Measurements from ENCODE around the gene ESRRB. TPM values are rescaled to one million over a fixed set of nuclear protein-coding genes. Genes with fewer than 3 reads are reported as not detected.

ESRRB gene
- total RNA-seq, 4 donors from 2014 or later, result 0.27 TPM; not detected in 3

DNA sequence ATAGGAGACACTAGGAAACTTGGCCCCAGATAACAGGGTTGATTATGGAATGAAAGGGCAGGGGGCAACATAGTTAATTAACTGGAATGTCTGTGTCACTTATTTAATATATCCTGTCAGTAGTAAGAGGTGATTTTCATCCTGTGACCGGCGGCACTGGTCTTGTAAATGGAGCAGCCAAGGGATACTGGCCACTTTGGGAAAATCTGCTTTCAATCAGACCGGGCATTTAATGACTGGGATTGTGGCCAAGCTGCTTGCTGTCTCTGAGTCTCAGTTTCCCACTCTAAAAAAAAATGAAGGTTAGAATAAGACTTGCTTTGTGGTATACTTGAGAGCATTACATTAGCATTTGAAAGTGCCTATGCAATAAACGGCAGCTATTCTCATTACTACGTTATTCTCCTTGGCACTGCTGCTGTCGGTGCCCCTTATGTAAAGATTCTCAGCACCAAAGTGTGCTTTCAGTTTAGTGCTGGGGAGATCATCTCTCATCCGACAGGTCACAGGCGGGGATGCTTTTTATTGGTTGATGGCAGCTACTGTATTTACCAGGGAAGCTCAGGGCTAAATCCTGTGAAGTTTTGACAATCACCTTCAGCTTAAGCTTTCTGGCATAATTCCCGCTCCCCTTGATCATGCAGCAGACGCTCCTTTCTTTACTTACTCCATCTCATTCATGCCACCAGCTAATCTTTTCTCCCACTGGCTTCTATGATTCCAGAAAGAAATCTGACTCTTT is 162.1 kb downstream of the ESRRB start:
- DNase-seq, result no peak
- Histone ChIP-seq H3K27ac (no peak overlapping the region), H3K36me3 (no peaks in the 10 kb centered on the region), H3K9me3 (no peaks in the 10 kb centered on the region), H3K27me3 (no peaks in the 10 kb centered on the region), H3K4me3 (no peak overlapping the region), H3K4me1 (no peaks in the 10 kb centered on the region)
- intact Hi-C loops (cut with DNase I; ENCODE audit: low total_unique reads), result no loop called here
- no peak for TF ChIP-seq EP300 (IDR thresholded peaks at IDR 0.05; ENCODE audit: low read depth)
- TF ChIP-seq POLR2A (IDR thresholded peaks at IDR 0.05), result no peak
- TF ChIP-seq POLR2AphosphoS5 (IDR thresholded peaks at IDR 0.05), result no peak
- no peak for TF ChIP-seq CTCF (IDR thresholded peaks at IDR 0.05)
- 22 to 41% methylated on average over 5 to 10 of the region's 10 CpGs for WGBS, 2 donors (ENCODE audit: low coverage in 1 of 2)
- in situ Hi-C loops (cut with MboI; ENCODE audit: low pct_ligation_motif_present in 1 of 4, low pct_unique_long_range_greater_than_20kb in 1 of 4, low sequenced_read_pairs in 3 of 4), result no loop called here

DNA sequence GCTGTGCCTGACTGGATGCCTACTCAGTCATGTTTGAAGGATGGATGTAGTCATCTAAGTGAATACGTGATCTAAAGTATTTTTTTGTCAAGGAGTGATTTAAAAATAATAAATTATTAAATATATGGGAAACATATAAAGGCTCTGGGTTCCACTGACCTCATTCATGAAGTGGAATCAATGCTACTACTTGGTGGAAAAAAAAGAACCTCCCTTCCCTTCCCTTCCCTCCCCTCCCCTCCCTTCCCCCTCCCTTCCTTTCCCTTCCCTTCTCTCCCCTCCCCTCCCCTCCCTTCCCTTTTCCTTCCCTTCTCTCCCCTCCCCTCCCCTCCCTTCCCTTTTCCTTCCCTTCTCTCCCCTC is 162.7 kb downstream of the ESRRB start:
- TF ChIP-seq POLR2A (IDR thresholded peaks at IDR 0.05) (no peak), EP300 (IDR thresholded peaks at IDR 0.05; ENCODE audit: low read depth) (no peak)
- Histone ChIP-seq H3K4me3 (no peak overlapping the region), H3K4me1 (no peaks in the 10 kb centered on the region), H3K36me3 (no peaks in the 10 kb centered on the region), H3K27me3 (no peaks in the 10 kb centered on the region), H3K27ac (no peak overlapping the region), H3K9me3 (no peaks in the 10 kb centered on the region)
- intact Hi-C loops (cut with DNase I; ENCODE audit: low total_unique reads), result no loop called here
- WGBS, 2 donors (ENCODE audit: low coverage in 1 of 2), result 42 to 57% methylated on average over 1 of the region's 1 CpG
- in situ Hi-C loops (cut with MboI; ENCODE audit: low pct_ligation_motif_present in 1 of 4, low pct_unique_long_range_greater_than_20kb in 1 of 4, low sequenced_read_pairs in 3 of 4), result no loop called here
- no peak for DNase-seq

DNA sequence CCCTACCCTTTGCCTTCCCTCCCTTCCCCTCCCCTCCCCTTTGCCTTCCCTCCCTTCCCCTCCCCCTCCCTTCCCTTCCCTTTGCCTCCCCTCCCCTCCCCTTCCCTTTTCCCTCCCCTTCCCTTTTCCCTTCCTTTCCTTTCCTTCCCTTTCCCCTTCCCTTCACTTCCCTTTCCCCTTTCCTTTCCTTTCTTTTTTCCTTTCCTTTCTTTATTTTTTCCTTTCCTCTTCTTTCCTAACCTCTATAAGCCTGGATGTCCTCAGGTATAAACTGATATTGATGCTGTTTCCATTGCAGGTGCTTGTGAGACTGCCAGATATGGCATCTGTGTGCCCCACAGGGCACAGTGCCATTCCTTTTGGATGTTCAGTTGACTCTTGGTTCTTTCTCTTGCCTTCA is 163.2 kb downstream of the ESRRB start:
- H3K9me3 ChIP-seq, result no peaks in the 10 kb centered on the region
- no peaks in the 10 kb centered on the region for H3K27me3 ChIP-seq
- DNase-seq, result no peak
- TF ChIP-seq EP300 (IDR thresholded peaks at IDR 0.05; ENCODE audit: low read depth) (no peak), POLR2AphosphoS5 (IDR thresholded peaks at IDR 0.05) (no peak), POLR2A (IDR thresholded peaks at IDR 0.05) (no peak), CTCF (IDR thresholded peaks at IDR 0.05) (no peak)
- in situ Hi-C loops (cut with MboI; ENCODE audit: low pct_ligation_motif_present in 1 of 4, low pct_unique_long_range_greater_than_20kb in 1 of 4, low sequenced_read_pairs in 3 of 4), result no loop called here
- H3K27ac ChIP-seq, result no peak overlapping the region
- H3K4me3 ChIP-seq, result no peak overlapping the region
- no peaks in the 10 kb centered on the region for H3K36me3 ChIP-seq
- intact Hi-C loops (cut with DNase I; ENCODE audit: low total_unique reads), result no loop called here
- H3K4me1 ChIP-seq, result no peaks in the 10 kb centered on the region

DNA sequence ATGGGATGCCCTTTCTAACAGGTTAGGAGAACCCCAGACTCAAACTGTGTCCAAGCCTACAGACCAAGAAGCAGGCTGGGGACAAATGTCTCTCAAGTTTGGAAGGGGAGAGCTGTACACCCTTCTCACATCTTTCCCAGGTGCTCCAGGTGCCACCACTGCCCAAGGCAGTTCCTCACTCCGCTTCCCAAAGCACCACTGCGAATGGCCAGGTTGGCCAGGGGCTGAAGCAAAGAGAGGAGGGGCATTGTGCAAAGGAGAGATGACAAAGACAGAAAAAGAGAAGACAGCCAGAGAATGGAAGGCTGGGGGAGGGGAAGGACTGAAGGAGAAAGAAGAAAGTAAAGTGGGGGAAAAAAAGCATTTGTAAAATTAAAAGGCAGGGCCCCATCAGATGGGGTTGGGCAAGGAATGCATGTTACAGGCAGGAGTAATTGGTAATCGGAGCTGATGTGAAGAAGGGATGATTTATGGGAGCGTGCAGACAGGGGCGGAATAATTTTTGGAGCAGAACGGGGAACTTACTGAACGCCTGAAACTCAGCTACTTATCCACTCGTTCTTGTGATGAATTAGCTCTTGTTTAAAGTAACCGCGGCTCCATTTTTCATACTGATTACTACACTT is 165.8 kb downstream of the ESRRB start:
- no peaks in the 10 kb centered on the region for H3K36me3 ChIP-seq
- no peaks in the 10 kb centered on the region for H3K27me3 ChIP-seq
- no peak for DNase-seq
- in situ Hi-C loops (cut with MboI; ENCODE audit: low pct_ligation_motif_present in 1 of 4, low pct_unique_long_range_greater_than_20kb in 1 of 4, low sequenced_read_pairs in 3 of 4), result no loop called here
- no peak overlapping the region for H3K4me3 ChIP-seq
- no peak for TF ChIP-seq CTCF (IDR thresholded peaks at IDR 0.05)
- TF ChIP-seq EP300 (IDR thresholded peaks at IDR 0.05; ENCODE audit: low read depth), result no peak
- TF ChIP-seq POLR2A (IDR thresholded peaks at IDR 0.05), result no peak
- no peak for TF ChIP-seq POLR2AphosphoS5 (IDR thresholded peaks at IDR 0.05)
- no peaks in the 10 kb centered on the region for H3K9me3 ChIP-seq
- H3K27ac ChIP-seq, result no peak overlapping the region
- intact Hi-C loops (cut with DNase I; ENCODE audit: low total_unique reads), result no loop called here
- whole genome bisulfite sequencing, 2 donors (ENCODE audit: low coverage in 1 of 2), result 36 to 54% methylated on average over 10 of the region's 10 CpGs
- H3K4me1 ChIP-seq, result no peaks in the 10 kb centered on the region

Measured in transverse colon (tissue), 4 donors.